HG03039 (cell line): ENCODE measurements around the gene MYO3A.

Experiments used
- ATAC-seq: cut with Tn5 transposase; IDR thresholded peaks from one replicate; pipeline ENCODE4 v1.9.1; 2021; ENCODE audit warnings: mild to moderate bottlenecking, moderate library complexity; ENCODE audit not compliant: unreplicated experiment

Gene MYO3A, protein sequence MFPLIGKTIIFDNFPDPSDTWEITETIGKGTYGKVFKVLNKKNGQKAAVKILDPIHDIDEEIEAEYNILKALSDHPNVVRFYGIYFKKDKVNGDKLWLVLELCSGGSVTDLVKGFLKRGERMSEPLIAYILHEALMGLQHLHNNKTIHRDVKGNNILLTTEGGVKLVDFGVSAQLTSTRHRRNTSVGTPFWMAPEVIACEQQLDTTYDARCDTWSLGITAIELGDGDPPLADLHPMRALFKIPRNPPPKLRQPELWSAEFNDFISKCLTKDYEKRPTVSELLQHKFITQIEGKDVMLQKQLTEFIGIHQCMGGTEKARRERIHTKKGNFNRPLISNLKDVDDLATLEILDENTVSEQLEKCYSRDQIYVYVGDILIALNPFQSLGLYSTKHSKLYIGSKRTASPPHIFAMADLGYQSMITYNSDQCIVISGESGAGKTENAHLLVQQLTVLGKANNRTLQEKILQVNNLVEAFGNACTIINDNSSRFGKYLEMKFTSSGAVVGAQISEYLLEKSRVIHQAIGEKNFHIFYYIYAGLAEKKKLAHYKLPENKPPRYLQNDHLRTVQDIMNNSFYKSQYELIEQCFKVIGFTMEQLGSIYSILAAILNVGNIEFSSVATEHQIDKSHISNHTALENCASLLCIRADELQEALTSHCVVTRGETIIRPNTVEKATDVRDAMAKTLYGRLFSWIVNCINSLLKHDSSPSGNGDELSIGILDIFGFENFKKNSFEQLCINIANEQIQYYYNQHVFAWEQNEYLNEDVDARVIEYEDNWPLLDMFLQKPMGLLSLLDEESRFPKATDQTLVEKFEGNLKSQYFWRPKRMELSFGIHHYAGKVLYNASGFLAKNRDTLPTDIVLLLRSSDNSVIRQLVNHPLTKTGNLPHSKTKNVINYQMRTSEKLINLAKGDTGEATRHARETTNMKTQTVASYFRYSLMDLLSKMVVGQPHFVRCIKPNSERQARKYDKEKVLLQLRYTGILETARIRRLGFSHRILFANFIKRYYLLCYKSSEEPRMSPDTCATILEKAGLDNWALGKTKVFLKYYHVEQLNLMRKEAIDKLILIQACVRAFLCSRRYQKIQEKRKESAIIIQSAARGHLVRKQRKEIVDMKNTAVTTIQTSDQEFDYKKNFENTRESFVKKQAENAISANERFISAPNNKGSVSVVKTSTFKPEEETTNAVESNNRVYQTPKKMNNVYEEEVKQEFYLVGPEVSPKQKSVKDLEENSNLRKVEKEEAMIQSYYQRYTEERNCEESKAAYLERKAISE (N-terminal part only)

DNA sequence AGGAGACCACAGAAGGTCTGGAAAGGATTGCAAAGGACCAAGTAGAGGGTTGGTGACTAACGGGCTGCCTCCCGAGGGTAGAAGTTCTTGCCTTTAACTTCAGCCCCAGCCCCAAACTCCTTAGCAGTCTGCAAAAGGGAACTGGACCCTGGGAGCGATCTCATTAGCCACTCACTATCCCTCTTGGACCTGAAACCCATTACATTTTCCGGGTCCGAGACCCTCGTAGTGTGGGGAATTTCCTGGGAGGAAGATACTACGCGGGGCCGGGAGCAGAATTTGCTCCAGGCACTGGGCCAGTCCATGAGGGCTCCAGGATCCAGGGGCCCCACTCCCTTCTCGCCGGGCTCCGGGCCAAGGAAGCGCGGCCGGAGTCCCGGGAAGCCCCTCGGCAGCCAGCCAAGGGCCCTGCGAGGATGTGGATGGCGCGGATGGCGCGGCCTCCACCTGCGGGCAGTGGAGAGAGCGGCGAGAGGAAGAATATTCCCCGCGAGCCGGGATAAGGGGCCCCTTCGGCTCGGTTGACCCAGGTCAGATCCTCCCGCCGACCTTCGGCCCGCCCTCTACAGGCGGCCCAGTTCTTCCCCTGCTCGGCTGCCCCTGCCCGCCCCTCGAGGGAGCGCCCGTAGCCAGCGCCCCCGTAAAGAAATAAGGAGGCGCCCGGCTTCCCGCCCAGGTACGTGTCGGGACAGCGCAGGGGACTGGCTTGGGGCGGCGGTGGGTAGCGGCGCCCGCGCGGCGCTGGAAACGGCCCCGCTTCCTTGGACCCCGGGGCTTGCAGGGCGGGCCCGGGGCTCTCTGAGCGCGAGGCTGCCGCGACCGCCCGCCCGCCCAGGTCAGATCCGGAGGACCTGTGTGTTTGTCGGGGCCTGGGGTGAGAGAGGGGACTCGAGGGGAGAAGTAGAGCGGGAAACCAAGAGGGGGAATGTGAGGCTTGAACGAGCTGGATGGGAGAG lies at the start of gene MYO3A:
Gene MYO3A (plus strand): TSS at position 577 of the 956 bp plus-strand sequence. CDS start 17,882 bp downstream, outside the sequence.
- ATAC-seq, result no peak

DNA sequence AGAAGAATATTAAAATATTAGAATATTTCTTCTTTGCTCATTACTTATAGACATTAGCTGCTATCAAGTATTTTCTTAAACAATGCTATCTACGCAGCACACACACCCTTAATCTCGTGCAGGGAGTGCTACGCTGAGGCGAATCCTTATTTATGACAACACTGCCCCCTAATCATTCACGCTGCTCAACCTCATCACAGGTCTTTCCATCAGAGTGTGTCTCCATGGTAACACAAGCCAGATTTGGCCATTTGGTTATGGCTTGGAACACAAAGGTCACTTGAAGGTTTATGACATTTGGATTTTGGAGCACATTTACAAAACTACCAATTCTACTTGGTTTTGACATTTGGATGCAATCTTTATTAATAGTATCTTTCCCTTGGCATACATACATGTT lies 45.4 kb upstream of the MYO3A start:
- no peak for ATAC-seq

DNA sequence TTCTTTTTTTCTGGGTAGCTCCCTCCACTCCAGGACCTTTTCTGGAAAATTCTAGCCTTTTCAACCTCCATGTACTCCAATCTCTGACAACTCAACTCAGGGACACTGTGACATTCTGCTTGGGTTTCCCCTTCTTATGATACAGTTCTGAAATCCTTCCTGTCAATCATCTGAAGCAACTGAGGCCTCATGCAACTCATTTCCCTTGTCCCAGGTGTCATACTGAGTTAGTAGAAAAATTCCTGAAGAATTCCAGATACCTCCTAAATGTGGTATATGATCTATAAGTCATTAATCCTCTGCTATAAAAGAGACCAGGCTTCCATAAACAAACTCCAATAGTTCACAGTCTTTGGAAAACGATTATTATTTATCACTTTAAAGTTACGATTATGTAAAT lies 43.0 kb upstream of the MYO3A start:
- ATAC-seq, result no peak

DNA sequence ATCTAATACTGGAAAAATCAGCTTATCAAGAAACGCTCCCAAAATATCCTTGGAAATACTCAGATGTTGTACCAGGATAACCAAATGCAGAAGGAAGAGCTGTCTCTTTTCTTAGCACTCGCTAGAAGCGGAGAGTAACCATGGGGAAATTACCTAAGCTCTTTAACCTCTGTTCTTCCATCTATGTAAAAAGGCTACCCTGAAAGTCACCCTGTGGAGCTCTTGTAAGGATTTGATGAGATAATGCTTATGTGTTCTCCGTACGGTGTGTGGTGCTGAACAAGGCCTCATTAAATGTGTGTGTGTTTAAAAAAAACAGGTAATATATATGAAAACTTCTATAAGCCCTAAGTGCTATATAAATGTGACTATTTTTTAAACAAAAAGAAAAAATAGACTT lies 38.2 kb upstream of the MYO3A start:
- ATAC-seq, result no peak

DNA sequence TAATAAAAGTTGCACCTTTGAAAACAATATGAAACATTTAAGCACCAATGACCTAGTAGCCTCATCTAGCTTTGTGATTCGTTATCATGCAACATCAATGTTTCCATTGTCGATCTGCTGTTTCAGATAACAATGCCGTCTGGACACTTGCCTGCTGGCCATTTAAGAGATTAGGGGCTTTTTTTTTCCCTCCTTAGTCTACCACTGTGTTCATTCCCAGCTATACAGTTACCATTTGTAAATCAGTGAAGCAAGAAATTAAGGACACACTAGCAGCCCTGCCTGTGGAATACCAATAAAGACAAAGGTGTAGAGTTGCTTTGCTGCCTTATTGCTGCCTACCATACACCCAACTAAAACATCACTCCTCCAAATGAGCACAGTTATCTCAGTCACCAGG lies 37.6 kb upstream of the MYO3A start:
- no peak for ATAC-seq

DNA sequence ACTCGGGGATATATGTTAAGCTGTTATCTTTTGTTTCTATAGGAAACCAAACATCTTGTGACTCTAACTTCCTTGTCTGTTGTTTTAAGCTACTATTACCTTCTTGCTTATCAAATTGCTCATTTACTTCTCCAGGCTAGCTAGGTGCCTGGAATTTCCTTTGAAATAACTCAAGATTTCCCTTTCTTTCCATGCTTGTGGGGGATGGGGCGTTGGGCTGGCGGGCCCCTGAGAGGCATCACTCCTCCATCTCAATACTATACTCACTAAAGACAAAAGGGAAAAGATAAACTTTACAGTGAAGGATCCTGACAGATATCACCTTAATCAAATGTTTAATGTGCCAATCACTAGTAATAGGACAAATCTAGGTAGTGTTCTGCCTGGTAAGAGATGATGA lies 34.7 kb upstream of the MYO3A start:
- no peak for ATAC-seq

DNA sequence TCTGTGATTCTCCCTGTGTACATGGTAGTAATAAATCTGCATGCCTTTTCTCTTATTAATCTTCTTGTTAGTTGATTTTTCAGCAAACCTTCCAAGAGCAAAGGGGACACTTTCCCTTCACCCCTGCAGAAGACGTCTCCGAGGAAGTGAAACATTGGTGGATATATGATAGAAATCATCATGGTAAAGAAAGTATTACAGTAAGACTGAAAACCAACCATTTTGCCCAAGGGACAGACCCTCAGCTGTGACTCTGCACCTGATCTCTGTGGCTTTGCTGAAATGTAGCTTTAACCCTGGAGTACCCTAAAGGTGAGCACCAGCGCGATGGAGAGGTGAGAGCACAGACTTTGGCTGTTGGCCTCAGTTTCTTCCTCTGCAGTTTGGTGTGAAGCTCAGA lies 32.8 kb upstream of the MYO3A start:
- peak; percentile 80 for ATAC-seq

DNA sequence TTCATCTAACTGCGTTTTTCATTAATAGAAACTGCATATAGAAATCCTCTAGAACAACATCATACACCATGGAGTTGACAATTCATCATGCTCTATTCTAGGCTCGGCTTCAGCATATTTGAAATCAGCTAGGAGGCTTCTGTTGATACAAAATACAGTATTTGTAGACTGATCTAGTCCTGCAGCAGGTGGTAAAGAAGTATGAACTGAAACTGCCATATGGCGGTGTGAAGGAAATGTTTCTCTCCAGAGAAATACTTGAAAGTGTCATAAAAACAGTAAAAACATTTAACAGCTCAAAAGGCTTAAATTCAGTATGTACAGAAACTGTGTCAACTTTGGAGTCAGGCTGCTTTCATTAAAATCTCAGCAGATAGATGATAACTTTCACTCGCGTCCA lies 32.0 kb upstream of the MYO3A start:
- ATAC-seq, result peak; percentile 50

DNA sequence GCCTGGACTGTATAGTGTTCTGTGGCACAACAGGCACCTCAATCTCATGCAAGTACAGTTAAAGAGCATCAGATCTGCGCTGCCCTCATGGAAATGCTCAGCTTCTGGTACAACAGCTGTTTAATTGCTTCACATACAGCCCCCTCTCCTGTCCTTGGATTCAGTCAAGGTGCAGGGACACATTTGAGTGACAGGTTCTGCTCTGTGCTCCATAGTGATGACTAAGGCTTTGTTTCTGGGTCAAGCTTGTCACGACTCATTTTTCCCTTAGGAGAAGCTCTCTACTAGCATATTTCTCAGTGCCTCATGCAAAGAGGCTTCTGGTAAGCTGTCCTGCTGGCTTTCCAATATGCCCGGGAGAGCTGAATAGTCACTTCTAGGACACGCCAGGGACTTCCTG lies 26.8 kb upstream of the MYO3A start:
- ATAC-seq, result no peak

DNA sequence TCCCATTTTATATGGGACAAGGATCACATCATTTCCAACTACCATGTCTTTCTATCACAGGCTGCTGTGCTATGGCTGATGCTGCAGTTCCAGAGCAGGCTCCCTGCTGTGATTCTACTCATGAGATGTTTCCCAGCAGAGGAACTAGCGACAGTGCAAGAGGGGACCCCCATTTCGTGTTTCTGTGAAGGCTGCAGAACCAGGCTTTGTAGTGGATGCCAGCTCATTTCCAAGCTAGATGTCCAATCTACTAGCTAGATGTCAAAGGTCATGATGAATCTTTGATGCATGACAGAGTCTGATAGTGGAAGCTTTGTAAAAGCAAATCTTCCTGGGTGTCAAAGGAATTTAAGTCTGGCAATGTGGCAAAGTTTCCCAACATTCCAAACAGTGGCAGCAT lies 21.2 kb upstream of the MYO3A start:
- ATAC-seq, result no peak

DNA sequence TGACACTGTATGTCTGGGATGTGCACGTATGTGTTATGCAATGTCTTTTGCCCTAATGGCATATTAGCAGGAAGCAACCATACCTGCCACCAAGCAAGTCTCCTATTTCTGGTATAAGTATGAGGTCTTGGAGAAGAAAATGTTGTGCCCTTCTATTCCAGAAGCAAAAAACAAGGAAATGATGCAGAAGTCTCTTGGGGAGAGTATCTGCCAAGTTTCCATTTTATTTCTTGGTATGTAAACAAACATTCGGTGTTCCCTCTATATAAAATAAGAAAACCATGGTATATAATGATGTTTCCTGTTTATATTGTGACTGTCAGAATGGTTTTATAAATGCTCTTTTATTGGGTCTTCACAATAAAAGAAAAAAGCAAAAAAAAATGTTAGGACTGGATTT lies 19.3 kb upstream of the MYO3A start:
- no peak for ATAC-seq

DNA sequence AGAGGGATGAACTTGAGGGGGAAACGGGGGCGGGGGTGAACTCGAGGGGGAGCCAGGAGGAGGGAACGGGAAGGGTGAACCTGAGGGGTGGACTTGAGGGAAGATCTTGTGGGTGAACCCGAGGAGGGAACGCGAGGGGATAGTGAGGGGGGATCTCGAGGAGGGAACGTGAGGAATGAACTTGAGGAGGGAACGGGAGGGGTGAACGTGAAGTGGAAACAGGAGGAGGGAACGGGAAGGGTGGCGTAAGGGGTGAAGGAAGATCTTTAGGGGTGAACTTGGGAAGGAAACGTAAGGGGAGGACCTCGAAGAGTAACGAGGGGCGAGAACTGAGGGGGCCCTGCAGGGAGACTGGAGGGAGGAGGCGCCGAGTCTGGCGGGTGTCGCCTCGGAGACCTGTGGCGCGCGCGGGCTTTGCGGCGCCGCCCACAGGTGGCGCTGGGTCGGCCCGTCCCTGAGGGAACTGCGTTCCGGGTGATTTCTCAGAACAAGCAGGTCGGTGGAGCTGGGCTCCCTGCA lies 651 bp downstream of the MYO3A start:
- no peak for ATAC-seq

DNA sequence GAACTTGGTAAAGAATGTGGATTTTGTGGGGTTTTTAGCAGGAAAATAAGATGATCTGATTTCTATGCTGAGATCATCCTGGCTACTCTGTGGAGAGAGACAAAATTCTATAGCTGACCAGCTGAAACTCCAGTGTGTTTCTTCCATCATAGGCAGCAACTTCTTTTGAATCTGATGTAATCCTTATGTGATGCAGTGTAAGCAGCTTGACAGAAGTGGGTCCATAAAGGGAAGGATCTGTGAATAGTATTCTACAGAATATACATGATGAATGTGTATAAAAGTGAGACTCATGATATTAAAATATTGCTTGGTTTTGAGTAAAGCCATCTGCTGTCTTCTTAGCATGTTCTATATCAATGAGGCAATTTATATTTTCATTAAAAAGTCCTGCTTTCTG lies 4.4 kb downstream of the MYO3A start:
- ATAC-seq, result no peak

DNA sequence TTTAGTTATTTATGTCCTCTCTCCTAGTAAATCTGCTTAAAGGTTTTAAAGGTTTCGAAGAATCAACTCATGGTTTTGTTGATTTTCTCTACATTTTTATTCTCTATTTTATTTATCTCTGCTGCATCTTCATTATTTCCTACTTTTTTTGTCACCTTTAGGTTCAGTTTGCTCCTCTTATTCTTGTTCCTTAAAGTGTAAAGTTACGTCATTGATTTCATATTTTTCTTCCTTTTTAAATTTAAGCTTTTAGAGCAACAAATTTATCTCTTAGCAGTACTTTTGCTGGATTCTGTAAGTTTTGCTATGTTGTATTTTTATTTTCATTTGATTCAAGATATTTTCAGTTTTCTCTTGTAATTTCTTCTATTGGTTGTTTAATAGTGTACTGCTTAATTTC lies 10.7 kb downstream of the MYO3A start:
- no peak for ATAC-seq

DNA sequence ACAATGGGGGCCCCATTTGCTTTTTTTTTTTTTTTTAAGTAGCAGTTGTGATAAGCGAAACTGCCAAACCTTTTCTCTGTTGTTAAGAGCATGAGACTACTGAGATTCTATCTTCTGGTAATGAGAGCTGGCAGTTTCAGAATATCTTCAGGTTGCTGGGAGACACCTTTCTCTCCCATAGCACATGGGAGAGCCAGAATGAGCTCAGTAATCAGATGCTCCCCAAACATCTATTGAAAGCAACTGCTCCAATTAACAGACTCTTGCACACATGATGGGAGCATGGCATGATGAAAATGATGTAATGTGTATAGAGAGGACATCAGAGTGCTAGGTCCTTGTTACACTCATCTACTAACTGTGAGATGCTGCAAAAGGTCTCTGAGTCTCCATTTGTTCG lies 18.8 kb downstream of the MYO3A start:
- ATAC-seq, result peak; percentile 73

DNA sequence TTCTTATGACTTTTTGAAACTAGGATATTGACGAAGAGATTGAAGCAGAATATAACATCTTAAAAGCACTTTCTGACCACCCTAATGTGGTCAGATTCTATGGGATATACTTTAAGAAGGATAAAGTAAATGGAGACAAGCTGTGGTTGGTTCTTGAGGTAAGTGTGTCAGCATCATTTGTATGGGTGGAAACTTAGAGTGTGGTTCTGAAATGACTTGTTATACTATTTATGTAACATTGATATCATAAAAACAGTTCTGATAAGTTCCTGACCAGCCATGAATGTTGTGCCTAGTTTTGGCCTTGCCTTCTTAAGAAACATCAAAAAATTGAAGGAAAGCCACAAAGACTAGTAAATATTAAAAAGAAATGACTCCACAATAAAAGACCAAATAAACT lies 20.8 kb downstream of the MYO3A start:
- ATAC-seq, result no peak

DNA sequence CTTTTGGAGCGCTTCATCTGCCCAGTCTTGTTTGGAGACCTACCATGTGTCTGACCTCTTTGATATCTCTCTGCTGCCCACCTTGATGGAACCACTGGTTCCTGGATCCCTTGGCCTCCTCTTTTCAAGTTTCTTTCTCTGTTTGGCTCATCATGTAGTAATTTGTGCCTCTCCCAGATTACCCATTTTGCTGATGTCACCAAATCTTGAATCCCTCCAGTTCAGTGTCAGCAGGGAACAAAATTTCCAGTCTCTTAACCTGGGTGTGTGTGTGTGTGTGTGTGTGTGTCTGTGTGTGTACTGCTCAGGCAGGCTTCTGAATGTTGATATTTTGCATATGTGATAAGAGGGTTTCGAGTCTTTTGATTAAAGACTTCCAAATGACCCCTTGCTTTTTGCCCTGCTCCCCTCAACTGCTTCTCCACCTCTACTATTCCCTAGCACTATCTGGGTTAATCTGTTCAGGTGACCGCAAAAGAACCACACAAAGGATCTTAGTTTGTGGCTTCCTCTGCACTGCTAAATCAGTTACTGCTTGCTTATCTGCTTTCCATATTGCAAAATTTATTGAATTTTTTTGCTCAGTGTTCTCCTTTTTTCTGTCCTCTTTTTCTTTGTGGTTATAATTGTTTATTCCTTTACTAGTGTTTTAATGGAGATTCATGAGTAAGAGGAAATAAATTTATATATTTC lies 25.7 kb downstream of the MYO3A start:
- ATAC-seq, result no peak

DNA sequence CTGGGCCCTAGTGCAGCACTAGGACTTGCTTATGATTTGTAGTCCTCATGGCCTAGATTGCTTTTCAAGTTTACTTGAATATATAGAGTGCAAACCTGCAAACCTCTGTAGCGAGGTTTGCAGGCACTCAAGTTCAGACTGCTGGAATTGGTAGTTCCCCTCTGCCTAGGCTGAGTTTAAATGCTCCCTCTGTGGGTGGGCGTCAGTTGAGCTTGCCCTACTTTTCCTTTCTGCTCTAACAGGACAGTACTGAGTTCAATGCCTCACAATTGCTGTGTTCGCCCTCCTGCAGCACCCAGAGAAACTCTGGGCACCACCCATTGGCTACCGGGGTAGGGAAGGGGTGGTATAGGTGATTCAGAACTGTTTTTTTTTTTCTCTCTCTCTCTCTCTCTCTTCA lies 31.6 kb downstream of the MYO3A start:
- no peak for ATAC-seq

DNA sequence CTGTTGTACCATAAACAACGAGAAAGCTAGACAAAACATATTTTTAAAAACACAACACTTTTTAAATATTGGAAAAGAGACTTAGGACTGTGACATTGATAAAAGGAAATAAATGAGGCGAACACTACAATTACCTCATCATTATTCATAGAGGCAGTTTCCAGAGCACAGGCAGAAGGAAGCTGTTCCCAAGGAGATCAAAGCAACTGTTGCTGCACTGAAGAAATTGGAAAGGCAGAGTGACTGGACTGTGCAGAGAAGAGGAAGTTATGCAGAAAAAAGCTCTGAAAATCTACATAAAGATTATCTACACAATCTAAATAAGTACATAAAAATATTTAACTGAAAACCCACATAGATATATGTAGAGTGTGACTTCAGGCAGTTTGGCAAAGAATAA lies 32.8 kb downstream of the MYO3A start:
- no peak for ATAC-seq
